HG03064 (cell line): ENCODE data around the gene TCEAL1.
"Not testable (repeated sequence)": the region's sequence is repeated elsewhere in the genome, so short reads cannot be mapped to it uniquely, and the experiment has no call there.

Experiments
- ATAC-seq: cut with Tn5 transposase; IDR thresholded peaks from one replicate; pipeline ENCODE4 v1.9.1; 2021; ENCODE audit warnings: low read depth; ENCODE audit not compliant: unreplicated experiment

The TCEAL1 gene, protein sequence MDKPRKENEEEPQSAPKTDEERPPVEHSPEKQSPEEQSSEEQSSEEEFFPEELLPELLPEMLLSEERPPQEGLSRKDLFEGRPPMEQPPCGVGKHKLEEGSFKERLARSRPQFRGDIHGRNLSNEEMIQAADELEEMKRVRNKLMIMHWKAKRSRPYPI

DNA sequence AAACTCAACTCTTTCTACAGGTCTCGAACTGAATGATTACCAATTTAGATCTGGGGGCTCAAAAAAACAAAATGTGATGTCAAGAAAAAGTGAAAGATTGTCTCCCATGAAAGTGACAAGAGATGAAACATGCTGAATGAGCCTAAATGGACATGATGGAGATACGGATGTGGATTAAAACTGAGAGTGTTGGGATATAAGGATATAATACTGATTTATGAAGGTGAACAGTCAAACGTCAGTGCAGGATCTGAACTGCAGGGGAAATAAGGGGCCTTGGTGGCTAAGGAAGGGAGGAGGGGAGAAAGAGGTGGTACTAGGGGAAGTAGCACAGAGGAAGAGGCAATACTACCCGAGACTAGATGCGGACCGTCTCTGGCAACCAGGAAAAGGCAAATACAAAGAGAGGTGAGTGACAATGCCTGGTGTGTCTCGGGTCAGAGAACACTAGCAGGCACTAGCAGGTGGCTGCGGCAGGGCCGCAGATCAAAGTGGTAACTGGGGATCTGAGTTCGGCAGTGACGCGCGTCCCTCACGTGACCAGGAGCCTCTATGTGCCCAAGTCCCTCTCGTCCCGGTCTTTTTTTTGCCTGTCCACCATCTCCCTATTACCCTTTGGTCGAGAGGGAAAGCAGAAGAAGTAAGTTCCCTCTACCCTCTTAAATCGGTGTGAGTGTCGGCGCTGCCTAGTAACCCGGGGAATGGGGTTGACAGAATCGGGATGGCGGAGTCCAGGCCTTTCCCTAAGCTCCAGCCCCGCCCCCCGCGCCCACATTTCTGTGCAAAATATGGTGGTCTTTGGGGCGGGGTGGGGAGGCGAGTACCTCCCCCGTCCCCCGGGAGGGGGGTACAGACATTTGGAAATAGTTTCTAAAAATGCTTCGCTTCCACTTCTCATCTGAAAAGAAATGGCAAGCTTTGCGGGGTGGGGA lies at the start of gene TCEAL1:
Gene TCEAL1, plus strand, starts transcription at position 590 of the 932 bp plus-strand sequence. CDS start 942 bp downstream, outside the sequence.
- peak; percentile 60 for ATAC-seq

DNA sequence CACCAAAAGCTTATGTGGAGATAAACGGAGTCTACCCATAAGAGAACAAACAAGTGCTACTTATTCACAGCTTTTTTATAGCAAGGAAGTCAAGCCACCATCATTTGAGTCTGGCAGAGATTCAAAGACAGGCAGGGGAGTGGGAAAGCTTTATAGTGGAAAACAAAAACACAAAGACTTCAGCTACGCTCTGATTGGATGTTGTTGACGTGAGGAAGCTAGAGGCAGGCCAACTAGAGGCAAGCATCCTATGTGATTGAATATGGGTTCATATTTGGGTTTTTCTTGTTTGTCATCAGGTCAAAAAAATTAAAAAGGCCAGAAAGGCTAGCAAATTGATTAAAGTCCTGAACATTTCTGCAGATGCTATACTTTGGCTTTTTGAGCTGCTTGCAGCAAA lies 44.2 kb upstream of the TCEAL1 start:
- ATAC-seq: no peak

DNA sequence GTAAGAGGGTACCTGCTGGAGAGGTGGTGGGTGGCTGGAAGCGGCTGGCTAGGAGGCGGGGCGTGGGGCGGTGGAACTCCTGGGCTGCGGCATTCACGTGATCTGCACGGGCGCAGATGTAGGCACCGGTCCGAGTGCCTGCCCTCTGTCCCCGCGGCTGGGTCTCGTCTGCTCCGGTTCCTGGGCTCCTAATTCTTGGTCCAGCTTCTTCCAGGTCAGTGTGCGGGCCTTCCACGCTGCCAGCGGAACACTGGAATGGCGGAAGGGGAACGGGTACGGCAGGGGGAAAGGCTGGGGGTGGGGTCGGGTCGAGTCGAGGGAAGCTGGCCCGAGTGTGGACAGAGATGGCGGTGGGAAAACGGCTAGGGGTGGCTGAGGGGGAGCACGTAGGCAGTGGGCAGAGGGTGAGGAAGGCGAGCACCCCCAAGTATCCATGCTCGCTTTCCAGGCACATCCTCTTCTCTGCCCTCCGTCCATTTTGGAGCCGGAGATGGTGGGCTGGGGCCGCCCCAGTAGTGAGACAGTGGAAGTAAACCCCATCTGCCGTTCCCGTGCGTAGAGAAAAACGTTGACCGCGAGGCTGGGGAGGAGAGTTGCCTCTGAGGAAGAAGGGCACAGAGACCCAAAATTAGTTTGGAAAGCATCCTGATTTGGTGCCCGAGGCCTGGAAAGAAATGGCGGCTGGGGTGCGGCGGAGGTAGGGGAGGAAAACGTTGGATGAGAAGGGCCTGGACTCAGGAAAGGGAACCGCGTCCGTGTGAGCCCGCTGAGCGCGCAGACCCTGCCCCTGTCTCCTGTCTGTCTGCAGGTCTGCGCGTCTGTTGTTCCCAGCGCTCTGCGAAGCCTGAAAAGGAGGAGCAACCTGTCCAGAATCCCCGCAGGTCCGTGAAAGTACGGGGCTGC lies 43.1 kb upstream of the TCEAL1 start, which contains the start of gene TCEAL4:
Gene TCEAL4, plus strand, starts transcription at position 105 of the 903 bp plus-strand sequence. CDS start 1,161 bp downstream, outside the sequence.
- ATAC-seq: peak; percentile 79

DNA sequence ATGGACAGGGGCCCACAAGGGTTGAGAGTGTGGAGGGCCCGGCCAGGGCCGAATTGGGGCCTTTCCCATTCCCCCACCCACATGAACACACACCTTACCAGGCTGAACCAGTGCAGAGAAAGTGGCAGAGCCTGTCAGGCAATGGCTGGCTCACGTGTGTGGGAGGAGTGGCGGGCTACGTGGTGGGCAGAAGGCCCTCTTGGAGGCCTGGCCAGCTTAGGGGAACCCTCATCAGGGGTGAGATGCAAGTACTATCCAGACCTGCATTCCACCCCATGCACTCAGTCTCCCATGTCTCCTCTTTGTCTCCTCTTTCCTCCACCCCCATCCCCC lies 42.5 kb upstream of the TCEAL1 start:
- ATAC-seq: no peak

DNA sequence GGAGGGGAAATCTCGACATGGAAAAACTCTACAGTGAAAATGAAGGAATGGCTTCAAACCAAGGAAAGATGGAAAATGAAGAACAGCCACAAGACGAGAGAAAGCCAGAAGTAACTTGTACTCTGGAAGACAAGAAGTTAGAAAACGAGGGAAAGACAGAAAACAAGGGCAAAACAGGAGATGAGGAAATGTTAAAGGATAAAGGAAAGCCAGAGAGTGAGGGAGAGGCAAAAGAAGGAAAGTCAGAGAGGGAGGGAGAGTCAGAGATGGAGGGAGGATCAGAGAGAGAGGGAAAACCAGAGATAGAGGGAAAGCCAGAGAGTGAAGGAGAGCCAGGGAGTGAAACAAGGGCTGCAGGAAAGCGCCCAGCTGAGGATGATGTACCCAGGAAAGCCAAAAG lies 42.1 kb upstream of the TCEAL1 start:
- ATAC-seq: no peak

DNA sequence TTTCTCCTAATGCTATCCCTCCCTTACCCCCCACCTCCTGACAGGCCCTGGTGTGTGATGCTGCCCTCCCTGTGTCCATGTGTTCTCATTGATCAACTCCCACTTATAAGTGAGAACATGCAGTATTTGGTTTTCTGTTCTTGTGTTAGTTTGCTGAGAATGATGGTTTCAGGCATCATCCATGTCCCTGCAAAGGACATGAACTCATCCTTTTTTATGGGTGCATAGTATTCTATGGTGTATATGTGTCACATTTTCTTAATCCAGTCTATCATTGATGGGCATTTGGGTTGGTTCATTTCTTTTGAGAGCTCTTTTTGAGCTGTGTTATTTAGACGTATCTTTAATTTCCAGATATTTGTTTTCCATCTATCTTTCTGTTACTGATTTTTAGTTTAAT lies 36.5 kb upstream of the TCEAL1 start:
- not testable (repeated sequence) for ATAC-seq

DNA sequence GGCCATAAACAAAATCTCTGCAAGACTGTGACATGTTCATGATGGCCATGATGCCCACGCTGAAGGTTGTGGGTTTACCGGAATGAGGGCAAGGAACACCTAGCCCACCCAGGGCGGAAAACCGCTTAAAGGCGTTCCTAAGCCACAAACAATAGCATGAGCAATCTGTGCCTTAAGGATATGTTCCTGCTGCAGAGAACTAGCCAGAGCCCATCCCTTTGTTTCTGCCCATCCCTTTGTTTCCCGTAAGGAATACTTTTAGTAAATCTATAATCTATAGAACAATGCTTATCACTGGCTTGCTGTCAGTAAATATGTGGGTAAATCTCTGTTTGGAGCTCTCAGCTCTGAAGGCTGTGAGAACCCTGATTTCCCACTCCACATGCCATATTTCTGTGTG lies 33.6 kb upstream of the TCEAL1 start:
- ATAC-seq: not testable (repeated sequence)

DNA sequence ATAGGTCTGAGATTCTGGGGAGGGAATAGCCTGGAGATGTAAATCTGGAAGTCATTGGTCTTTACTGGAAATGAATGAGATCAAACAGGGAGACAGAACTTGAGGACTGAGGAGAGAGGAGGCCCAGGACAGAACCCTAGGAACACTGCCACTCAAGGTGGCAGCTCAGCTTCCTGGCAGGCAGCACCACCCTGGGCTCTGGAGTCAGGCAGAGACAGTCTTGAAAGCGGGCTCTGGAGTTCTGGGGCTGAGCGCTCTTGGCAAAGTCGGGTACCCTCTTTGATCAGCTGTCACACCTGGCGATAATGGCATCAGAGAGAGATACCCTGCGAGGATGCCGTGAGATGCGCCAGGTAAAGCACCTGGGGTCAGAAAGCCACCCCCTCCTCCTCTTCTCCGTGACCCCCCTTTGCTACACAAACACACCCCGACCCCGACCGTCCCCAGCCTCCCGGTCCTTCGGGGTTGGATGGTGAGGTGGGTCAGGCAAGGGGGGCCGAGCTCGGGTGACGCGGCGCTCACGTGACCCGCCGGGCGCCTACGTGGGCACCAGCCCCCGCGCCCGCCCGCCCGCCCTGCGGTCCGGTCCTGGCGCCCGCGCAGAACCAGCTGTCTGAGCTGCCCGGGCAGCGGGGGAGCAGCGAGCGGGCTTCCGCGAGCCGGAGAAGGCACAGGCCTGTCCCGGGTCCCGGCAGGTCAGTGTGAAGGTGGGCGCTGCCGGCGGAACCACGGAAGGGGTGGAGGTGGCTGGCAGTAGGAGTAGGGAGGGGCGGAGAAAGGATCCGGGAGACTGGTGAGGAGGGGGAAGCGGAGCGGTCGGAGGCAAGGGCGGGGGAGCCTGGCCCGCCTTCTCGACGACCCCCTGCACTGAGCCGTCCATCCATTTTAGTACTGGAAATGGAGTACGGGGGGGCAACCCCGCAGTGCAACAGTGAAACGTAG lies 21.1 kb upstream of the TCEAL1 start, which contains the start of gene TCEAL3:
Gene TCEAL3, plus strand, starts transcription at position 600 of the 942 bp plus-strand sequence. CDS start 1,102 bp downstream, outside the sequence.
- no peak for ATAC-seq

DNA sequence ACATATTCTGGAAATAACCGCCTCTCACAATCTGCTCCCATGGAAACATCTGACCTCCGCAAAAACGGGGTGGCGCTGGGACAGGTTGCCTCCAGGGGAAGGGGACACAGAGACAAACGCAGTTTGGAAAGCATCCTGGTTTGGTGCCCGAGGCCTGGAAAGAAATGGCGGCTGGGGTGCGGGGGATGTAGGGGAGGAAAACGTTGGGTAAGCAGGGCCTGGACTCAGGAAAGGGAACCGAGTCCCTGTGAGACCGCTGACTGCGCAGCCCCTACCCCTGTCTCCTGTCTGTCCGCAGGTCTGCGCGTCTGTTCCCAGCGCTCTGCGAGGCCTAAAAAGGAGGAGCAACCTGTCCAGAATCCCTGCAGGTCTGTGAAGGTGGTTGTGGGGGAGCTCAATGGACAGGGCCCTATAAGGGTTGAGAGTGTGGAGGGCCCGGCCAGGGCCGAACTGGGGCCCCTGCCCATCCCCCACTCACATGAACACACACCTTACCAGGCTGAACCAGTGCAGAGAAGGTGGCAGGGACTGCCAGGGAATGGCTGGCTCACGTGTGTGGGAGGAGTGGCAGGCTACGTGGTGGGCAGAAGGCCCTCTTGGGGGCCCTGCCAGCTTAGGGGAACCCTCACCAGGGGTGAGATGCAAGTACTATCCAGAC lies 20.3 kb upstream of the TCEAL1 start:
- ATAC-seq: no peak

DNA sequence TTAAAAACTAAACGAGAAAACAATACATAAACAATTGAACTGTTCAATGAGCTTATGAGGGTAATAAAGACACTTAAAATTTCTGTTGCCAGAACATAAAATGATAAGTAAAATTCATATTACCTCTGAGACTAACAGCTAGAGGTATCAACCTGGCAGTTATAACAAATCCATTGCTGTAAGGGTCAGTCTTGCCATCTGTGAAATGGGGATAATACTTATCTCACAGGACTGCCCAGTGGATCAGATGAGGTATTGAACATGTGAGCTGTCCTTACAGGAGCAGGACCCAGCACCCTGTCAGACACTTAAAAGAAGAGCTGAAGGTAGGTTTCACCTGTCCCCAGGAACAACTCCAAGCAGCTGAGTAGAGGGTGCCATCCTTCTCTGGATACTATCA lies 18.5 kb upstream of the TCEAL1 start:
- ATAC-seq: no peak

DNA sequence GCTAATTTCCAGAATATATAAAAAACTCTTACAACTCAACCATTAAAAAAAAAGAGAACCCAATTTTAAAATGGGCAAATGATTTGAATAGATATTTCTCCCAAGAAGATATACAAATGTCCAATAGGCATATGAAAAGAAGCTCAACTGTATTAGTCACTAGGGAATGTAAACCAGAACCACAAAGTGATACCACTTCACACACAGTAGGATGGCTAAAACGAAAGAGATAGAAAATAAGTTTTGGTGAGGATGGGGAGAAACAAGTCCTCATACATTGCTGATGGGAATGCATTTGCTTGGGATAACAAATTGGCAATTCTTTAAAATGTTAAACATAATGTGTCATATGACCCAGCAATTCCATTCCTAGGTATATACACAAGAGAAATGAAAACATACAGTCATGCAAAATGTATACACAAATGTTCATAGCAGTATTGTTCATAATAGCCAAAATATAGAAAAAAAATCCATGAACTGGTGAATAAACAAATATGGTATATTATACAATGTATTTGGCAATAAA lies 15.3 kb upstream of the TCEAL1 start:
- ATAC-seq: no peak

DNA sequence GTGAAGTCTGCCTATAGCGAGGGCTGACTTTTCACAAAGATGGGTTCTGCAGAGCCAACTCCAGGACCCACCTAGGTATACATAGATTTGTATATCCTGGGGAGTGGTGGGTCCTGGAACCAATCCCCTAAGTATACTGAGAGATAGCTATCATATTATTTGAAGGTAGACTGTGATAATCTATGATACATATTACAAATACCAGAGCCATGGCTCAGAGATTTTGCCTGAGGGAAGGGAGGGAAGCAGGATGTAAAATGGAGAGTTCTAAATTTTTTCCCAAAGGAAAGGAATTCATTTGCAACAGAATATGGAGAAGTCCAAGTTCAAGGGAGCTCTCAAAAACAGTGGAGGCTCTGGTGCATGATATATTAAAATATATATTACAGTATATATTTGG lies 13.8 kb upstream of the TCEAL1 start:
- ATAC-seq: no peak

DNA sequence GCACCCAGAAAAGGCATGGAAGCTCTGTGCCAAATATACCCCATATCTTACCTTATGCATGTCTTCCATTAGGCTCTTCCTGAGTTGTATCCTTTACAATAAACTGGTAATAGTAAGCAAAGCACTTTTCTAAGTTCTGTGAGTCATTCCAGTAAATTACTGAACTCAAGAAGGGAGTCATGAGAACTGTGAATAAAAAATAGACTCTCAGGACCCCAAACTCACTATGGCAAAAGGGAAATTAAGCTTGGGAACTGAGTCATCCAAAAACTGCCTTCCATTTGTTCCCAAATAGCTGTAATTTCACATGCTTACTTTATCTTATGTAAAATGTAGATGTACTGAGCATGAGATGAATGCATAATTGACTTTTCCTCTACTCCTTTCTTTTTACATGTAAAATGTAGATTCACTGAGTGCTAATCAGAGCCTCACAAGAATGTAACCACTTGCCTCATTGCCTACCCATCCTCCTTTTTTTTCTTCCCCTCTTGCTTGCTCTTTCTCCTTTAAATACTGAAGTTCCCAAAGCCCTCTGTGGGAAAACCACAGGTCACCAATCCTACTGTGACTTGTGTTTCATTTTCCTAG lies 12.9 kb upstream of the TCEAL1 start:
- no peak for ATAC-seq

DNA sequence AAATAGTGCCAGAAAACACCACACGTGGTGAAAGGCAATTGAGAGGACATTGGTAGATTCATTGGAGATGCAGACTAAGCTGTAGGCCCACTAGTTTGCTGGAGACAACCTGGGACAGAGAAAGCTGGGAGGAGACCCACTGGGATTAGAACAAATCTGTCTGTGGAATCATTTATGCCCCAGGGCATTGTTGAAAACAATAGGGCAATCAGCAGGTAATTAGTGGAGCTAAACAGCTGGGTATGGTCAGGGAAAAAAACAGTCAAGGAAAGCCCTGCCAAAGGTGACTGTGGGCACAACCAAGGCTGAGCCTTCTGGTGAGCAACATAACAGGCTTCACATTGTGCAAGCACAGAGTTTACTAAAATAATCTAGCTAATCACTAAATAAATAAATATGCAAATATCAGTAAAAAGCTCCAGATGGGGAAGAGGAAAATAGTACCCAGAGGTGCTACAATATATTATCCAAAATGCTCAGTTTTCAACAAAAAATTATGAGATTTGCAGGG lies 12.0 kb upstream of the TCEAL1 start:
- ATAC-seq: no peak

DNA sequence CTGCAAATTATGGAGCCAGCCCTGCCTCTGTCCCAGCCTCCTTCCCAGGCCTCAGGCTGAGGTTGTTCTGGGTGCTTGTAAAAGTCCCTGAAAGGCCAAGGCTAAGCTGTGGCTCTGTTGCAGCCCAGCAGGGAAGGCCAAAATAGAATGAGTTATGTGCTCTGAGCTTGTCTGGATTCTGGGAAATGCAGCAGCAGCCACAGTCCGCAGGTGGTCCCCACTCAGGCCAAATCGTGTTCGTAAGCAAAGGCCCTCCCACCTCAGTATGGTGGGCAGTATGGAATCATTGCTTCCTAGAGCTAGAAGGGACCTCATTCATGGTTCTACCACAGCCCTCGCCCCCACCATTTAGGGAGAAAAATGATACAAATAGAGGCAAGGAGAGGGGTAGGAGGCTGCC lies 4.7 kb upstream of the TCEAL1 start:
- no peak for ATAC-seq

DNA sequence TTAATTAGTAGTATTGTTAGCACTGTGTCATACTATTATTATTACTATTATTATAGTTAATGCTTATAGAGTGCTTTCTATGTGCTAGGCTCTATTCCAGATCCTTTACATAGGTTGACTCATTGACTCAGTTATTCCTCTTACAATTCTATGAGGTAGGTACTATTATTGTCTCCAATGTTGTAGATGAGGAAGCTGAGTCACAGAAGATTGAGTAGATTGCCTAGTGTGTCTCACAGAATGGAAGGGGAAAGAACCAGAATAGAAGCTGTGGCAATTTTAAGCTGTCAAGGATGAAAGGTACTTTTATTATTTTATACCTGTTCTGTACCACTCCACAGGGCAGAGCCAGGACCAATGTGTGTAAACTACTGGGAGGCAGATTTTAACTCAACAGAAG lies 1.9 kb upstream of the TCEAL1 start:
- no peak for ATAC-seq

DNA sequence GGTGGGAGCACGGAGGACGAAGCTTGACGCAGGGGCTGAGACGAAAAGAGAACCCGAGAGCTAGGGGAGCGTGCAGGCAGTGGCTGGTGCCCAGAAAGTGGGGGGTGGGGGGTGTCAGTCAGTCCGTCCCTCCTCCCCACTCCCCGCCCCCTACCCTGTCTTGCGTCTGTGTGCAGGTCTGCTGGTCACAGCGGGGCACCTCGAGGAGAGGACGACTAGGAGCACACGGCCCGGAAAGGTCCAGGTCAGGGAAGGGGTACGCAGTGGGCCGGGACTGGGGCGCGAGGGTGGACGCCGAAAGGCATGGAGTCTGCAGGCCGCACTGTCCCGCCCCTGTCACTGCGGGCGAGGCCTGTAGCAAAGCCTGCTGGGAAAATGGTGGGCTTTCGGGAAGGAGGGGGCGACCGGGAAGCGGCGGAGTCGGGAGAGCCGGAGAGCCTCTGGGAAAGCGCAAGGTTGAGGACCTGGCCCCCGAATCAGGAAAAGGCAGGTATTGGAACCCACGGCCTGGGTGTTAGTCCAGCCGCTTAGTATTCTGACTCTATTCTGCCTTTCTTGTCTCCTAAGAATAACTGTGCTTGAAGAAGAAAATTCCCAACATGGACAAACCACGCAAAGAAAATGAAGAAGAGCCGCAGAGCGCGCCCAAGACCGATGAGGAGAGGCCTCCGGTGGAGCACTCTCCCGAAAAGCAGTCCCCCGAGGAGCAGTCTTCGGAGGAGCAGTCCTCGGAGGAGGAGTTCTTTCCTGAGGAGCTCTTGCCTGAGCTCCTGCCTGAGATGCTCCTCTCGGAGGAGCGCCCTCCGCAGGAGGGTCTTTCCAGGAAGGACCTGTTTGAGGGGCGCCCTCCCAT lies 769 bp downstream of the TCEAL1 start:
- no peak for ATAC-seq

DNA sequence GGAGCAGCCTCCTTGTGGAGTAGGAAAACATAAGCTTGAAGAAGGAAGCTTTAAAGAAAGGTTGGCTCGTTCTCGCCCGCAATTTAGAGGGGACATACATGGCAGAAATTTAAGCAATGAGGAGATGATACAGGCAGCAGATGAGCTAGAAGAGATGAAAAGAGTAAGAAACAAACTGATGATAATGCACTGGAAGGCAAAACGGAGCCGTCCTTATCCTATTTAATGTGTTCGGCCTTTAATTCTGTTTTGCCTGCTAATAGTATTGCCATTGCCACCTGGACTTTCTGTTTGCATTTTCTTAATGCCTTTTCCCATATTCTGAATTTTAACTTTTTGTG lies 1.4 kb downstream of the TCEAL1 start:
- no peak for ATAC-seq
